MM.1S (cell line): ENCODE results near the gene LRP5.

ENCODE experiments used
- EZH2phosphoT487 ChIP-seq: fragments of 300-600 bp; sonication (generic); IDR thresholded peaks from 2 replicates; pipeline ENCODE4 v1.6.1; 2018; ENCODE audit warnings: antibody characterized with exemption, low read length
- TF ChIP-seq, protein P1 (sequence below): fragments of 300-600 bp; sonication (generic); IDR thresholded peaks from 2 replicates; pipeline ENCODE4 v1.5.1; 2016; ENCODE audit warnings: antibody characterized with exemption, low read length, mixed read lengths

DNA sequence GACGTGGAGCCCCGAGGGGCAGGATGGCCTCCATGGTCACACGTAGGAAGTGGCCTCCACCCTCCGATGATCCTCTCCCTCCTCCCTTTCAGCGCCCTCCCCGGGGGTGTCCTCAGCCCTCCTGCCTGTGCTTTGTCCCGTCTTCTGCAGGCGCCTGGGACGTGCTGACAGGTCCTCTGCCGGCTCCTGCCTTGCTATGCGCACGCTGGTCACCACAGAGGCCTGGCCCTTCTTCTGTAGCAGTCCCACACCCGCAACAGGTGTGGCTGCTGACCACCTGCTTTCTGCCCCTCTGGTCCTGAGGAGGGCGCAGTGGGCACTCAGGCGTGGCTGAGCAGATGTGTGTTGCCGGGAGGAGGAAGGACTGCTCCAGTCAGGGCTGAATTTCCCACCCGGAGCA, 120.5 kb downstream of the LRP5 start:
- TF ChIP-seq, protein P1, sequence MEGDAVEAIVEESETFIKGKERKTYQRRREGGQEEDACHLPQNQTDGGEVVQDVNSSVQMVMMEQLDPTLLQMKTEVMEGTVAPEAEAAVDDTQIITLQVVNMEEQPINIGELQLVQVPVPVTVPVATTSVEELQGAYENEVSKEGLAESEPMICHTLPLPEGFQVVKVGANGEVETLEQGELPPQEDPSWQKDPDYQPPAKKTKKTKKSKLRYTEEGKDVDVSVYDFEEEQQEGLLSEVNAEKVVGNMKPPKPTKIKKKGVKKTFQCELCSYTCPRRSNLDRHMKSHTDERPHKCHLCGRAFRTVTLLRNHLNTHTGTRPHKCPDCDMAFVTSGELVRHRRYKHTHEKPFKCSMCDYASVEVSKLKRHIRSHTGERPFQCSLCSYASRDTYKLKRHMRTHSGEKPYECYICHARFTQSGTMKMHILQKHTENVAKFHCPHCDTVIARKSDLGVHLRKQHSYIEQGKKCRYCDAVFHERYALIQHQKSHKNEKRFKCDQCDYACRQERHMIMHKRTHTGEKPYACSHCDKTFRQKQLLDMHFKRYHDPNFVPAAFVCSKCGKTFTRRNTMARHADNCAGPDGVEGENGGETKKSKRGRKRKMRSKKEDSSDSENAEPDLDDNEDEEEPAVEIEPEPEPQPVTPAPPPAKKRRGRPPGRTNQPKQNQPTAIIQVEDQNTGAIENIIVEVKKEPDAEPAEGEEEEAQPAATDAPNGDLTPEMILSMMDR = no peak
- TF ChIP-seq EZH2phosphoT487 = no peak
